GM21447 (cell line): Measurements from ENCODE around the gene KAZN.

Experiments
- ATAC-seq: cut with Tn5 transposase; IDR thresholded peaks from one replicate; pipeline ENCODE4 v1.9.1; 2021; ENCODE audit not compliant: unreplicated experiment

The KAZN gene

DNA sequence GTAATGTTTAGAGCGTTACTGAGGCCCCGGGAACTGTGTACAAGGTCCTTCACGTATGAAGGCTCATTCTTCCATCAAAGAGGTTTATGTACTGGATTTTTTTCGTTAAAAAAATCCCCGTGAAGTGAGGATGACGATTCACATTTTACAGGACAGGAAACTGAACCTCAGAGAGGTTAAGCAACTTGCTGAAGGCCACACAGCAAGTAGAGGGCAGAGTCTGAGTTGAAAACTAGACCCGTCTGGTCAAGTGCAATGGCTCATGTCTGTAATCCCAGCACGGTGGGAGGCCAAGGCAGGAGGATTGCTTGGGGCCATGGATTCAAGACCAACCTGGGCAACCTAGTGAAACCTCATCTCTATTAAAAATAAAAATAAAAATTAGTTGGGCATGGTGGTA lies 140.2 kb downstream of the KAZN start:
- ATAC-seq, result no peak

- no peak for ATAC-seq
Observed at GRCh38 chr1:14739082-14739832, 140.8 kb downstream of the KAZN start.

DNA sequence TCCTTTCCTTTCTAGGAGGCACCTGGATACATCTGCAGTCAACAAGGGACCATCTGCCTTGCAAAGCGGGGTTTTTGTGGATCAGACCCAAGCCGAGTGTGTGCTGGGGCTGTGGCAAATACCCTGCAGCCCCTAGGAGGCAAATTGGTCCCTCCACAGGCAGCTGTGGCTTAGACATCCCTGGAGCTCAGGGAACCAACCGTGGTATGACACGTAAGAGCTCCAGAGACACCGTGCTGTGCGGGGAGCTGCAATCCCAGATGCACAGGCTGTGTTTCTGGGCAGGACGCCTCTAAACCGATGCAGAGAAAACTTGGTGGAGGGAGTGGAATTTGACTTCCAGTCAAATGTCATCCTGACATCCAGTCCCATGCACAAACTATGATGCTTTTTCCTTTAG lies 141.5 kb downstream of the KAZN start:
- no peak for ATAC-seq

DNA sequence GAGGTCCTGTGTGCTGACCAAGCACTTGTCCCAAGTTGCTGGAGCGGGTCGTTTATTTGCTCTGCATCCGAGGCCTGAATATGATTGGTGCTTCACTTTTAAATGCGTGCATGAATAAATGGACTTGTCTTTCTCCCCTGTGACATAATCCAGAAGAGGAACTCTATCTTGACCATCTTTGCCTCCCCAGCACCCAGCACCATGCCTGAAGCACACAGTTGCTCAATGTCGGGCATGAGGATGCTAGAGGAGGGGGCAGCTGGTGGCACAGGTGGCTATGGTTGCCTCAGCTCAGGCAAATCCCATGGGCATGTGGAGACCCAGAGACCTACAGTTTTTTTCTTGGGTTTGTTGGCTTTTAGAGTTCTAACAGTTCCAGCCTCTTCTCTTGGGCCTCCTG lies 142.6 kb downstream of the KAZN start:
- no peak for ATAC-seq

DNA sequence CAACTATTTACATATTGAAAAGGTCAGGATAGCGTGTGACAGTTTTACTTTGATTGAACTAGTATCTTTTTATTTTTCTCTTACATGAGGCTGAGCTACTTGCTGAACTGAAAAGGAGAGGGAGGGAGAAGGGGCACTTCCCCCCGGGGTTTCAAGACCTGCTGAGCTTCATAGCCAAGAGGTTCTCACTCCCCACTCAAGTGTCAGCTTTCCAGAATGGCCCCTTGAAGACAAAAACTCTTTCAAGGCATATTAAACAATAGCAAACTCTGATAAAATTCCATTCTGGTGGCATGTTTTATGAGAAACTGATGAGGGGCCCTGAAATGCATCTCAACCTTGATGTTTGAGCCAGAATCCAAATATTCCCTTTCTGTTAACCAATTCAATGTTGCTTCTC lies 143.0 kb downstream of the KAZN start:
- no peak for ATAC-seq

DNA sequence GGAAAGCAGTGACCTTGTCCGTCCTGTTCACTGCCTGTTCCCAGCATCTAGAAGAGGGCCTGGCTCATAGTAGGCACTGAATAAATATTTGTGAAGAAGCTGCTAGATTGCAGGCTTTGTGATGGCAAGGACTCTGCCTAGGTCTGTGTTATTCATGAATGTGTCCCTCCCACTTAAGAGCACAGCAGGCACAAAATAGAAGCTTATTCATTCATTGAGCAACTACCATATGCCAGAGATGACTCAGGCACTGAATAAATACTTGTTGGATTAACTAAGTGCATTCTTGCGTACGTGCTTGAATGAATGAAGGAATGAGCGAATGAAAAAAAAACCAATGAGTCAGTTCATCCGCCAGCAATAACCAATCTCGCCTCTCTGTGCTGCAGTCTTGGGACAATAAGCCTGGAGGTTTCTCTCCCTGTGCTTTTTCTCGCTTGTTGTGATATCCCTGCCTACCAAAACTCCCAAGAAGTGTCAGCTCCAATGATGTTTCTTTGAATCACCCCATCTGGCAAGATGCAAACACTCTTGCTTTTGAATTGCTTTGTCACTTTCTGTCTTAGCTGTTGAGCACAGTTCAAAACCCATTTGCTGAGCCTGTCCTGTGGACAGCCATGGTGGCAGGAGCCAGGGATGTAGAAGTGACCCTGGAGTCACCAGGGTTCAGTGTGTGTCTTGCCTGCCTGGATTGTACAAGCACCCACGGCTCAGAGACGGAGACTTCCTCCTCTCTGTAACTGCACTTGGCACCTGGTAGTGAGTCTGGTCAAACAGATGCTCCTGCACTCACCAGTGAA lies 143.9 kb downstream of the KAZN start:
- ATAC-seq, result no peak

DNA sequence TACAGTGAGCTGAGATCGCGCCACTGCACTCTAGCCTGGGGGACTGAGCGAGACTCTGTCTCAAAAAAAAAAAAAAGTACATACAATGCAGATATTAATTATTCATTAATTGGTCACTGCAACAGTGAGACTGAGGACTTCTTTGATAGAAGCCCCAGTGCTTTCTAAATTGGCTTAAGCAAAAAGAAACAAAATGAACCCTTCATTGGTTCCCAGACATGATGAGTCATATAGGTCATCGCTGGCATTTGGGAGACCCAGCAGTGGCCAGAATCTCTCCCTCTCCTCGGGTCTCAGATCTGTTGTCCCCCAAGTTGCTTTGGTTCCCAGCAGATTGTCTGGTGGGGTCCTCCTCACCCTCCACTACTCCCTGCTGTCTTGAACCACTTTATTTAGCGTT lies 144.9 kb downstream of the KAZN start:
- no peak for ATAC-seq

GRCh38 chr1:14745001-14745720 lies 146.7 kb downstream of the KAZN start:
- no peak for ATAC-seq

DNA sequence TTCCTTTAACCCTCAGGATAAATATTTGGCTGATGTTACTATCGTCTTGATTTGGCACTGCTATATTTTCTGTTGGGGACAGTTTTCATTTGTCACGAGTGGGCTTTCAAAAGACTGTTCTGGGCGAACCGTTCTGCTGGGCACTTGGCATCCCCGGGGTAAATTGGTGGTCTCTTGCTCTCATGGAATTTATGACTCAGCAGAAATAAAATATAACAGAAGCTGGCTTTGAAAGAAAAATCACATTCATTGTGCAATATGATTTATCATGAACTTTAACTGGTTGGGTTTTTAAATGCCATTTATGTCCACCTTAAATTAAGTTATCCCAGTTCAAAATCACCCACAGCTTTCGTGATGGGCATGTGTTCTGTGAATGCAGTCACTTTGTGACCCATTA lies 147.3 kb downstream of the KAZN start:
- ATAC-seq, result no peak

DNA sequence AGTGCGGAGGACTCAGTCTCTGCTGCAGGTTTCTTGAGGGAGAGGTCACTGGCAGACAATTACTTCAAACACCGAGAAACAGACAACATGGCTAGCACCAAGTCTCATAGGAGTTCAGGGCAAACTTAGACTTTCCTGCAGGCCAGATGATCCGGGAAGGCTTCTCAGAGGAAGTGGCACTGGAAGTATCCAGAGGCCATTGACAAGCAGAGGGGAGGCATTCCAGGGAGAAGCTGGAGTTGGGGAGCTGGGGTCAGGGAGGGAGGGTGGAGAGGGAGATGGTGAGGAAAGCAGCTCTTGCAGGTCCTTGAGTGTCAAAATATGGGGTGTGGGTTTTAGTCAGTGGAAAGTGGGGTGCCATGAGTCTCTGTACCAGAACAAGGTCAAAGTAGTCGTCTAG lies 147.9 kb downstream of the KAZN start:
- ATAC-seq, result no peak

- ATAC-seq, result no peak
Observed at GRCh38 chr1:14748151-14748550, 149.7 kb downstream of the KAZN start.

DNA sequence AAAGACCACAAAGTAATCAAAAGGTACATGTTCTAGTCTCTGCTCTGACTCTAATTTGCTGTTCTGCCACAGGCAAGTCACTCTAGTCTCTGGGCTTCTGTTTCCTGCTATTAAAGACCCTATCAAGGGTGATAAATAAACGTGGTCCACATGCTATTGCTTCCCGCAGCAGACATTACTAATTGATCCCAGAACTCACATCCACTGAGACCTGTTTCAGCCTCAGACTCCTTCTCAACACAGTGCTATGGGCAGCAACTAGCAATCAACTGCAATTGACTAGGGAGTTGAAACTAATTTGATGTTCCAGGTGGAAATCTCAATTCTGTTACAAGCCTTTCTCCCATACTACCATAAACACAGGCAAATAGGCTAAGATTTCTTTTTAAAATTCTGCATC lies 150.5 kb downstream of the KAZN start:
- ATAC-seq, result no peak

DNA sequence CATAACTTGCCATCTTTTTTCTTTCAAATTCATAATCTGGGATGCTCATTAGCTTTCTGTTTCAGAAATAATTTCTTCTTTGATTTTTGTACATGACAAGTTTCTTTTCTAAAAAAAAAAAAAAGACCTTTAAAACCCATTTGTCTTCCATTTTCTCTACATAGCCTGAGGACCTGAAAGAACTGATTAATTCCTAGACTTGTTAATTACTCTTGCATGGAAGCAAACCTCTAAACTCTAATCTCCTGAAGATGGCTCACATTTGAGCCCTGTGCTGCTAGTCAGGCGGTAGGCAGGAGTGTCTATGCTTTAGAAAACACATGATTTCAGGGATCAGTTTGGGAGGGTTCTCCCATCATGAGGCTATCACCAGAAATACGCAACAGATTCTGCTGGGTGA lies 152.0 kb downstream of the KAZN start:
- no peak for ATAC-seq

GRCh38 chr1:14755518-14756252 lies 157.2 kb downstream of the KAZN start:
- ATAC-seq, result no peak

GRCh38 chr1:14756589-14757285 lies 158.3 kb downstream of the KAZN start:
- ATAC-seq, result no peak

- no peak for ATAC-seq
Observed at GRCh38 chr1:14757286-14757625, 158.8 kb downstream of the KAZN start.

GRCh38 chr1:14759042-14759818 lies 160.7 kb downstream of the KAZN start:
- no peak for ATAC-seq

- ATAC-seq, result no peak
Observed at GRCh38 chr1:14759843-14760242, 161.4 kb downstream of the KAZN start.

GRCh38 chr1:14760780-14761179 lies 162.3 kb downstream of the KAZN start:
- no peak for ATAC-seq
